HEK293 (cell line): ENCODE data around the gene R3HDM2.

ENCODE experiments used
- BCL11B ChIP-seq: fragments of 450-650 bp; formaldehyde crosslinking; IDR thresholded peaks from 2 replicates; pipeline ENCODE4 v1.5.1; 2016; ENCODE audit warnings: low read depth, missing biosample characterization, missing genetic modification characterization
- MYNN ChIP-seq: fragments of 450-650 bp; formaldehyde crosslinking; IDR thresholded peaks from 2 replicates; pipeline ENCODE4 v1.5.1; 2016; ENCODE audit warnings: missing biosample characterization, missing genetic modification characterization, borderline replicate concordance
- OVOL3 ChIP-seq: fragments of 450-650 bp; formaldehyde crosslinking; IDR thresholded peaks from 2 replicates; pipeline ENCODE4 v1.5.1; 2016; ENCODE audit warnings: missing biosample characterization, missing genetic modification characterization
- SP3 ChIP-seq: fragments of 450-650 bp; formaldehyde crosslinking; IDR thresholded peaks from 2 replicates; pipeline ENCODE4 v1.5.1; 2016; ENCODE audit warnings: missing biosample characterization, missing genetic modification characterization
- ZBTB20 ChIP-seq: fragments of 450-650 bp; formaldehyde crosslinking; IDR thresholded peaks from 2 replicates; pipeline ENCODE4 v1.5.1; 2016; ENCODE audit warnings: missing biosample characterization, missing genetic modification characterization
- ZFP3 ChIP-seq: fragments of 450-650 bp; formaldehyde crosslinking; IDR thresholded peaks from 2 replicates; pipeline ENCODE4 v1.5.1; 2016; ENCODE audit warnings: low read depth, missing biosample characterization, missing genetic modification characterization
- ZNF138 ChIP-seq: fragments of 450-650 bp; formaldehyde crosslinking; IDR thresholded peaks from 2 replicates; pipeline ENCODE4 v1.5.1; 2016; ENCODE audit warnings: missing biosample characterization, missing genetic modification characterization, borderline replicate concordance
- ZNF140 ChIP-seq: fragments of 450-650 bp; formaldehyde crosslinking; IDR thresholded peaks from 2 replicates; pipeline ENCODE4 v1.5.1; 2016; ENCODE audit warnings: missing biosample characterization, missing genetic modification characterization
- ZNF23 ChIP-seq: fragments of 450-650 bp; formaldehyde crosslinking; IDR thresholded peaks from 2 replicates; pipeline ENCODE4 v1.5.1; 2016; ENCODE audit warnings: missing biosample characterization, missing genetic modification characterization, borderline replicate concordance
- ZNF292 ChIP-seq: fragments of 450-650 bp; formaldehyde crosslinking; IDR thresholded peaks from 2 replicates; pipeline ENCODE4 v1.5.1; 2016; ENCODE audit warnings: low read depth, missing biosample characterization, missing genetic modification characterization, borderline replicate concordance
- ZNF416 ChIP-seq: fragments of 450-650 bp; formaldehyde crosslinking; IDR thresholded peaks from 2 replicates; pipeline ENCODE4 v1.5.1; 2016; ENCODE audit warnings: missing biosample characterization, missing genetic modification characterization
- ZNF426 ChIP-seq: fragments of 450-650 bp; formaldehyde crosslinking; IDR thresholded peaks from 2 replicates; pipeline ENCODE4 v1.5.1; 2017; ENCODE audit warnings: missing biosample characterization, missing genetic modification characterization, mild to moderate bottlenecking, inconsistent platforms, moderate library complexity
- ZNF514 ChIP-seq: fragments of 450-650 bp; formaldehyde crosslinking; IDR thresholded peaks from 2 replicates; pipeline ENCODE4 v1.5.1; 2016; ENCODE audit warnings: missing biosample characterization, missing genetic modification characterization
- ZNF560 ChIP-seq: fragments of 450-650 bp; formaldehyde crosslinking; IDR thresholded peaks from 2 replicates; pipeline ENCODE4 v1.5.1; 2017; ENCODE audit warnings: missing biosample characterization, missing genetic modification characterization, borderline replicate concordance
- ZNF623 ChIP-seq: fragments of 450-650 bp; formaldehyde crosslinking; IDR thresholded peaks from 2 replicates; pipeline ENCODE4 v1.5.1; 2016; ENCODE audit warnings: missing biosample characterization, missing genetic modification characterization
- ZNF629 ChIP-seq: fragments of 450-650 bp; formaldehyde crosslinking; IDR thresholded peaks from 2 replicates; pipeline ENCODE4 v1.5.1; 2017; ENCODE audit warnings: missing biosample characterization, missing genetic modification characterization
- ZNF654 ChIP-seq: fragments of 450-650 bp; formaldehyde crosslinking; IDR thresholded peaks from 2 replicates; pipeline ENCODE4 v1.5.1; 2016; ENCODE audit warnings: low read depth, missing biosample characterization, missing genetic modification characterization
- ZNF664 ChIP-seq: fragments of 450-650 bp; formaldehyde crosslinking; IDR thresholded peaks from 2 replicates; pipeline ENCODE4 v1.5.1; 2016; ENCODE audit warnings: missing biosample characterization, missing genetic modification characterization
- ZNF791 ChIP-seq: fragments of 450-650 bp; formaldehyde crosslinking; IDR thresholded peaks from 2 replicates; pipeline ENCODE4 v1.5.1; 2016; ENCODE audit warnings: missing biosample characterization, missing genetic modification characterization
- ZXDB ChIP-seq: fragments of 450-650 bp; formaldehyde crosslinking; IDR thresholded peaks from 2 replicates; pipeline ENCODE4 v1.5.1; 2016; ENCODE audit warnings: missing biosample characterization, missing genetic modification characterization
- TF ChIP-seq, protein P1 (sequence below): fragments of 450-650 bp; formaldehyde crosslinking; conservative IDR thresholded peaks from 2 replicates; pipeline ENCODE4 v1.5.1; 2016; ENCODE audit warnings: low read depth, missing biosample characterization, missing genetic modification characterization
- TF ChIP-seq, protein P2 (sequence below): fragments of 450-650 bp; formaldehyde crosslinking; IDR thresholded peaks from 2 replicates; pipeline ENCODE4 v1.5.1; 2016; ENCODE audit warnings: missing biosample characterization, missing genetic modification characterization, borderline replicate concordance
- TF ChIP-seq, protein P3 (sequence below): fragments of 450-650 bp; formaldehyde crosslinking; IDR thresholded peaks from 2 replicates; pipeline ENCODE4 v1.5.1; 2016; ENCODE audit warnings: missing biosample characterization, missing genetic modification characterization
- TF ChIP-seq, protein P4 (sequence below): fragments of 450-650 bp; formaldehyde crosslinking; conservative IDR thresholded peaks from 2 replicates; pipeline ENCODE4 v1.5.1; 2016; ENCODE audit warnings: low read depth, missing biosample characterization, missing genetic modification characterization
- TF ChIP-seq, protein P5 (sequence below): fragments of 450-650 bp; formaldehyde crosslinking; IDR thresholded peaks from 2 replicates; pipeline ENCODE4 v1.5.1; 2016; ENCODE audit warnings: missing biosample characterization, missing genetic modification characterization

Gene R3HDM2

DNA sequence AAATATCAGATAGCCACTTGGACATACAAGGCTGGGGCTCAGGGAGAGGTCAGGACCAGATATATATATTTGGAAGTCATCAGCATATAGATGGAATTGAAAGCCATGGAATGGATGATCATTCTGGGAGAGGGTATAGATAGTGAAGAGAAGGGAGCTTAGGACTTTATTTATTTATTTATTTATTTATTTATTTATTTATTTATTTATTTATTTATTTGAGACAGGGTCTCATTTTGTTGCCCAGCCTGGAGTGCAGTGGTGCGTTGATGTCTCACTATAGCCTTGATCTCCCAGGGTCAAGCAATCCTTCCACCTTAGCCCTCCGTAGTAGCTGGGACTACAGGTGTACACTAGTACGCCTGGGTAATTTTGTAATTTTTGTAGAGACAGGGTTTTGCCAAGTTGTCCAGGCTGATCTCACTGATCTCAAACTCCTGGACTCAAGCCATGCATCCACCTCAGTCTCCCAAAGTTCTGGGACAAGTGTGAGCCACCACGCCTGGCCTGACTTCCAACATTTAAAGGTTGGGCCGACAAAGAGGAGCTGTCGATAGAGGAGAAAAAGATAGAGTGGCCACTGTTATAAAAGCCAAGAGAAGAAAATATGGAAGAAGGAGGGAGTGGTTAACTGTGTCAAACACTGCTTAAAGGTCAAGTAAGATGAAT, 15.6 kb upstream of the R3HDM2 start (continued):
- TF ChIP-seq, protein P1, sequence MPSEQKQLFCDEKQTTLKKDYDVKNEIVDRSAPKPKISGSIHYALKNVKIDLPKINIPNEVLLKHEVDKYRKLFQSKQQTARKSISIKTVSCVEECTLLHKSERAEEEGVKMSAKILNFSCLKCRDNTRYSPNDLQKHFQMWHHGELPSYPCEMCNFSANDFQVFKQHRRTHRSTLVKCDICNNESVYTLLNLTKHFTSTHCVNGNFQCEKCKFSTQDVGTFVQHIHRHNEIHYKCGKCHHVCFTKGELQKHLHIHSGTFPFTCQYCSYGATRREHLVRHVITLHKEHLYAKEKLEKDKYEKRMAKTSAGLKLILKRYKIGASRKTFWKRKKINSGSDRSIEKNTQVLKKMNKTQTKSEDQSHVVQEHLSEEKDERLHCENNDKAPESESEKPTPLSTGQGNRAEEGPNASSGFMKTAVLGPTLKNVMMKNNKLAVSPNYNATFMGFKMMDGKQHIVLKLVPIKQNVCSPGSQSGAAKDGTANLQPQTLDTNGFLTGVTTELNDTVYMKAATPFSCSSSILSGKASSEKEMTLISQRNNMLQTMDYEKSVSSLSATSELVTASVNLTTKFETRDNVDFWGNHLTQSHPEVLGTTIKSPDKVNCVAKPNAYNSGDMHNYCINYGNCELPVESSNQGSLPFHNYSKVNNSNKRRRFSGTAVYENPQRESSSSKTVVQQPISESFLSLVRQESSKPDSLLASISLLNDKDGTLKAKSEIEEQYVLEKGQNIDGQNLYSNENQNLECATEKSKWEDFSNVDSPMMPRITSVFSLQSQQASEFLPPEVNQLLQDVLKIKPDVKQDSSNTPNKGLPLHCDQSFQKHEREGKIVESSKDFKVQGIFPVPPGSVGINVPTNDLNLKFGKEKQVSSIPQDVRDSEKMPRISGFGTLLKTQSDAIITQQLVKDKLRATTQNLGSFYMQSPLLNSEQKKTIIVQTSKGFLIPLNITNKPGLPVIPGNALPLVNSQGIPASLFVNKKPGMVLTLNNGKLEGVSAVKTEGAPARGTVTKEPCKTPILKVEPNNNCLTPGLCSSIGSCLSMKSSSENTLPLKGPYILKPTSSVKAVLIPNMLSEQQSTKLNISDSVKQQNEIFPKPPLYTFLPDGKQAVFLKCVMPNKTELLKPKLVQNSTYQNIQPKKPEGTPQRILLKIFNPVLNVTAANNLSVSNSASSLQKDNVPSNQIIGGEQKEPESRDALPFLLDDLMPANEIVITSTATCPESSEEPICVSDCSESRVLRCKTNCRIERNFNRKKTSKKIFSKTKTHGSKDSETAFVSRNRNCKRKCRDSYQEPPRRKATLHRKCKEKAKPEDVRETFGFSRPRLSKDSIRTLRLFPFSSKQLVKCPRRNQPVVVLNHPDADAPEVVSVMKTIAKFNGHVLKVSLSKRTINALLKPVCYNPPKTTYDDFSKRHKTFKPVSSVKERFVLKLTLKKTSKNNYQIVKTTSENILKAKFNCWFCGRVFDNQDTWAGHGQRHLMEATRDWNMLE, result peak; percentile 94
- 0 out of 2 replicates have a peak, but pooled peaks have one; percentile 69 for TF ChIP-seq ZNF514 (tag by site-specific recombination)
- TF ChIP-seq ZFP3, result peak; percentile 34; the same call in 1 of the 2 replicates
- TF ChIP-seq OVOL3 (tag by site-specific recombination), result peak; percentile 63; the same call in 1 of the 2 replicates
- peak; percentile 18; the same call in 1 of the 2 replicates for TF ChIP-seq MYNN (tag by site-specific recombination)
- TF ChIP-seq, protein P2, sequence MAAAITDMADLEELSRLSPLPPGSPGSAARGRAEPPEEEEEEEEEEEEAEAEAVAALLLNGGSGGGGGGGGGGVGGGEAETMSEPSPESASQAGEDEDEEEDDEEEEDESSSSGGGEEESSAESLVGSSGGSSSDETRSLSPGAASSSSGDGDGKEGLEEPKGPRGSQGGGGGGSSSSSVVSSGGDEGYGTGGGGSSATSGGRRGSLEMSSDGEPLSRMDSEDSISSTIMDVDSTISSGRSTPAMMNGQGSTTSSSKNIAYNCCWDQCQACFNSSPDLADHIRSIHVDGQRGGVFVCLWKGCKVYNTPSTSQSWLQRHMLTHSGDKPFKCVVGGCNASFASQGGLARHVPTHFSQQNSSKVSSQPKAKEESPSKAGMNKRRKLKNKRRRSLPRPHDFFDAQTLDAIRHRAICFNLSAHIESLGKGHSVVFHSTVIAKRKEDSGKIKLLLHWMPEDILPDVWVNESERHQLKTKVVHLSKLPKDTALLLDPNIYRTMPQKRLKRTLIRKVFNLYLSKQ (tag by site-specific recombination), result peak; percentile 76; the same call in 1 of the 2 replicates
- peak; percentile 95 for TF ChIP-seq ZNF426 (tag by site-specific recombination)
- peak; percentile 40; the same call in 1 of the 2 replicates for TF ChIP-seq ZNF629 (tag by site-specific recombination)
- no peak for TF ChIP-seq ZNF416 (tag by site-specific recombination)
- TF ChIP-seq SP3 (tag by site-specific recombination), result peak; percentile 11; the same call in 1 of the 2 replicates
- peak; percentile 95 for TF ChIP-seq ZNF560 (tag by site-specific recombination)
- TF ChIP-seq ZNF654 (tag by site-specific recombination), result peak; percentile 47
- 0 out of 2 replicates have a peak, but pooled peaks have one; percentile 8 for TF ChIP-seq ZNF23 (tag by site-specific recombination)
- TF ChIP-seq, protein P3, sequence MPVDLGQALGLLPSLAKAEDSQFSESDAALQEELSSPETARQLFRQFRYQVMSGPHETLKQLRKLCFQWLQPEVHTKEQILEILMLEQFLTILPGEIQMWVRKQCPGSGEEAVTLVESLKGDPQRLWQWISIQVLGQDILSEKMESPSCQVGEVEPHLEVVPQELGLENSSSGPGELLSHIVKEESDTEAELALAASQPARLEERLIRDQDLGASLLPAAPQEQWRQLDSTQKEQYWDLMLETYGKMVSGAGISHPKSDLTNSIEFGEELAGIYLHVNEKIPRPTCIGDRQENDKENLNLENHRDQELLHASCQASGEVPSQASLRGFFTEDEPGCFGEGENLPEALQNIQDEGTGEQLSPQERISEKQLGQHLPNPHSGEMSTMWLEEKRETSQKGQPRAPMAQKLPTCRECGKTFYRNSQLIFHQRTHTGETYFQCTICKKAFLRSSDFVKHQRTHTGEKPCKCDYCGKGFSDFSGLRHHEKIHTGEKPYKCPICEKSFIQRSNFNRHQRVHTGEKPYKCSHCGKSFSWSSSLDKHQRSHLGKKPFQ, result 0 out of 2 replicates have a peak, but pooled peaks have one; percentile 25
- peak; percentile 66; the same call in 1 of the 2 replicates for TF ChIP-seq ZNF292
- TF ChIP-seq ZXDB (tag by site-specific recombination), result peak; percentile 63
- TF ChIP-seq ZNF138 (tag by site-specific recombination), result 0 out of 2 replicates have a peak, but pooled peaks have one; percentile 12
- TF ChIP-seq, protein P4, sequence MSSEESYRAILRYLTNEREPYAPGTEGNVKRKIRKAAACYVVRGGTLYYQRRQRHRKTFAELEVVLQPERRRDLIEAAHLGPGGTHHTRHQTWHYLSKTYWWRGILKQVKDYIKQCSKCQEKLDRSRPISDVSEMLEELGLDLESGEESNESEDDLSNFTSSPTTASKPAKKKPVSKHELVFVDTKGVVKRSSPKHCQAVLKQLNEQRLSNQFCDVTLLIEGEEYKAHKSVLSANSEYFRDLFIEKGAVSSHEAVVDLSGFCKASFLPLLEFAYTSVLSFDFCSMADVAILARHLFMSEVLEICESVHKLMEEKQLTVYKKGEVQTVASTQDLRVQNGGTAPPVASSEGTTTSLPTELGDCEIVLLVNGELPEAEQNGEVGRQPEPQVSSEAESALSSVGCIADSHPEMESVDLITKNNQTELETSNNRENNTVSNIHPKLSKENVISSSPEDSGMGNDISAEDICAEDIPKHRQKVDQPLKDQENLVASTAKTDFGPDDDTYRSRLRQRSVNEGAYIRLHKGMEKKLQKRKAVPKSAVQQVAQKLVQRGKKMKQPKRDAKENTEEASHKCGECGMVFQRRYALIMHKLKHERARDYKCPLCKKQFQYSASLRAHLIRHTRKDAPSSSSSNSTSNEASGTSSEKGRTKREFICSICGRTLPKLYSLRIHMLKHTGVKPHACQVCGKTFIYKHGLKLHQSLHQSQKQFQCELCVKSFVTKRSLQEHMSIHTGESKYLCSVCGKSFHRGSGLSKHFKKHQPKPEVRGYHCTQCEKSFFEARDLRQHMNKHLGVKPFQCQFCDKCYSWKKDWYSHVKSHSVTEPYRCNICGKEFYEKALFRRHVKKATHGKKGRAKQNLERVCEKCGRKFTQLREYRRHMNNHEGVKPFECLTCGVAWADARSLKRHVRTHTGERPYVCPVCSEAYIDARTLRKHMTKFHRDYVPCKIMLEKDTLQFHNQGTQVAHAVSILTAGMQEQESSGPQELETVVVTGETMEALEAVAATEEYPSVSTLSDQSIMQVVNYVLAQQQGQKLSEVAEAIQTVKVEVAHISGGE (tag by site-specific recombination), result peak; percentile 84
- TF ChIP-seq ZNF140 (tag by site-specific recombination), result peak; percentile 95
- TF ChIP-seq ZNF791 (tag by site-specific recombination), result peak; percentile 74; the same call in 1 of the 2 replicates
- TF ChIP-seq ZNF664 (tag by site-specific recombination), result peak; percentile 87
- no peak for TF ChIP-seq ZBTB20 (tag by site-specific recombination)
- 0 out of 2 replicates have a peak, but pooled peaks have one; percentile 43 for TF ChIP-seq BCL11B
- TF ChIP-seq ZNF623 (tag by site-specific recombination), result peak; percentile 80
- TF ChIP-seq, protein P5, sequence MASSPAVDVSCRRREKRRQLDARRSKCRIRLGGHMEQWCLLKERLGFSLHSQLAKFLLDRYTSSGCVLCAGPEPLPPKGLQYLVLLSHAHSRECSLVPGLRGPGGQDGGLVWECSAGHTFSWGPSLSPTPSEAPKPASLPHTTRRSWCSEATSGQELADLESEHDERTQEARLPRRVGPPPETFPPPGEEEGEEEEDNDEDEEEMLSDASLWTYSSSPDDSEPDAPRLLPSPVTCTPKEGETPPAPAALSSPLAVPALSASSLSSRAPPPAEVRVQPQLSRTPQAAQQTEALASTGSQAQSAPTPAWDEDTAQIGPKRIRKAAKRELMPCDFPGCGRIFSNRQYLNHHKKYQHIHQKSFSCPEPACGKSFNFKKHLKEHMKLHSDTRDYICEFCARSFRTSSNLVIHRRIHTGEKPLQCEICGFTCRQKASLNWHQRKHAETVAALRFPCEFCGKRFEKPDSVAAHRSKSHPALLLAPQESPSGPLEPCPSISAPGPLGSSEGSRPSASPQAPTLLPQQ (tag by site-specific recombination), result no peak
